Gastrocnemius medialis (tissue), 4 donors: ENCODE data around the gene LRSAM1. TPM values are rescaled to one million over a fixed set of nuclear protein-coding genes. Genes with fewer than 3 reads are reported as not detected.

ENCODE experiments used
- ATAC-seq, 2 donors: fragments of 150-250 bp; one replicate each; pipeline ENCODE4 v1.9.1; 2016
- DNase-seq, 2 donors: peaks; one replicate each; pipeline ENCODE4 v3.0.0-alpha.2; 2019
- H3K27ac ChIP-seq, 4 donors: fragments of 200-600 bp; sonication (generic); 1 replicate in 1 of 4; 2 replicates in 3 of 4; pipeline ENCODE4 v1.5.1; 2016 to 2018; ENCODE audit warnings: mild to moderate bottlenecking in 2 of 4, moderate library complexity in 1 of 4
- H3K27me3 ChIP-seq, 3 donors: fragments of 200-600 bp; sonication (generic) in 2 of 3; 1 replicate in 1 of 3; 2 replicates in 2 of 3; pipeline versions ENCODE4 v1.5.1 to v1.6.0; 2016 to 2019; ENCODE audit warnings: mild to moderate bottlenecking in 1 of 3, moderate library complexity in 1 of 3
- H3K36me3 ChIP-seq, 2 donors: fragments of 200-600 bp; sonication (generic) in 1 of 2; one replicate each; pipeline ENCODE4 v1.5.1; 2017 to 2018
- H3K4me1 ChIP-seq, 2 donors: fragments of 200-600 bp; sonication (generic) in 1 of 2; one replicate each; pipeline ENCODE4 v1.5.1; 2016 to 2017; ENCODE audit warnings: mild to moderate bottlenecking in 2 of 2
- H3K4me3 ChIP-seq, 4 donors: fragments of 200-600 bp; sonication (generic) in 3 of 4; 1 replicate in 1 of 4; 2 replicates in 3 of 4; pipeline ENCODE4 v1.5.1; 2016 to 2019; ENCODE audit warnings: mild to moderate bottlenecking in 2 of 4
- H3K9me3 ChIP-seq, 3 donors: fragments of 200-600 bp; sonication (generic) in 2 of 3; 1 replicate in 1 of 3; 2 replicates in 2 of 3; pipeline ENCODE4 v1.5.1; 2016 to 2019
- CTCF ChIP-seq, 5 experiments: fragments of 450-650 bp in 3 of 5; fragments of 200-600 bp in 2 of 5; sonication (generic) in 2 of 5; IDR thresholded peaks in 4 of 5; conservative IDR thresholded peaks in 1 of 5; 1 replicate in 4 of 5; 2 replicates in 1 of 5; pipeline ENCODE4 v1.5.1; 2016 to 2019; ENCODE audit warnings: antibody characterized with exemption in 5 of 5, mild to moderate bottlenecking in 3 of 5, moderate library complexity in 3 of 5
- POLR2A ChIP-seq, 2 donors: fragments of 450-650 bp; IDR thresholded peaks; one replicate each; pipeline ENCODE4 v1.6.1; 2017; ENCODE audit warnings: antibody characterized with exemption in 2 of 2, mild to moderate bottlenecking in 2 of 2, moderate library complexity in 2 of 2
- in situ Hi-C, 4 donors: fragments of 200-750 bp; cut with MboI; loops; one replicate each; pipeline versions ENCODE4 v1.15.0 to v1.8.0; 2017; ENCODE audit warnings: low sequenced_read_pairs in 4 of 4
- intact Hi-C: fragments of 100-400 bp; cut with DNase I; formaldehyde crosslinking; loops from one replicate; pipeline ENCODE4 v1.15.1; 2023; ENCODE audit warnings: low total_unique reads
- total RNA-seq, 4 donors: library from RNA; depleted of rRNA; stranded (reverse); fragments of >200 nt; gene quantifications; one replicate each; pipeline versions ENCODE4 v1.1.0 to v1.2.3, GENCODE V29; 2016

LRSAM1 gene
- total RNA-seq, 4 donors from 2014 or later = 10.2 to 17.3 (median 16.1) TPM

GRCh38 chr9:127419348-127419747 lies 32.0 kb upstream of the LRSAM1 start:
- TF ChIP-seq POLR2A (IDR thresholded peaks at IDR 0.05) (no peak), CTCF (IDR thresholded peaks at IDR 0.05 in 4 of 5, conservative IDR thresholded peaks at IDR 0.05 in 1 of 5) (no peak)
- ATAC-seq (no peak), DNase-seq (no peak)
- H3K4me3 ChIP-seq = no peak overlapping the region
- H3K36me3 ChIP-seq = no peaks in the 10 kb centered on the region
- H3K27ac ChIP-seq = no peak overlapping the region
- no peaks in the 10 kb centered on the region for H3K27me3 ChIP-seq
- H3K9me3 ChIP-seq = no peaks in the 10 kb centered on the region
- peaks cover 13 to 16% of the 10 kb centered on the region in 2 donors for H3K4me1 ChIP-seq
- in situ Hi-C loops = loop anchor here in 1 of 4 donors (25.0 kb wide), 1 partner anchor 482 kb away; no protein-coding TSS in a partner anchor
- intact Hi-C loops = no loop called here

GRCh38 chr9:127421057-127421456 lies 30.3 kb upstream of the LRSAM1 start:
- in situ Hi-C loops = loop anchor here in 1 of 4 donors (25.0 kb wide), 1 partner anchor 484 kb away; no protein-coding TSS in a partner anchor

GRCh38 chr9:127422133-127422782 lies 29.1 kb upstream of the LRSAM1 start:
- peaks cover 34 to 36% of the 10 kb centered on the region in 2 donors for H3K4me1 ChIP-seq
- no peaks in the 10 kb centered on the region for H3K27me3 ChIP-seq
- peak overlapping the region in 3 of 4 donors; percentile 91 to 97 (median 96) for H3K27ac ChIP-seq
- ATAC-seq = no peak
- H3K4me3 ChIP-seq = peak overlapping the region in 2 of 4 donors; percentile 84 to 92
- DNase-seq = no peak
- no peaks in the 10 kb centered on the region for H3K9me3 ChIP-seq
- intact Hi-C loops = no loop called here
- H3K36me3 ChIP-seq = no peaks in the 10 kb centered on the region
- in situ Hi-C loops = loop anchor here in 1 of 4 donors (25.0 kb wide), 1 partner anchor 485 kb away; no protein-coding TSS in a partner anchor
- TF ChIP-seq CTCF (IDR thresholded peaks at IDR 0.05 in 4 of 5, conservative IDR thresholded peaks at IDR 0.05 in 1 of 5) = no peak

More at GRCh38 chr9:127421057-127421456, 30.3 kb upstream of the LRSAM1 start:
- H3K27ac ChIP-seq = no peak overlapping the region
- ATAC-seq (no peak), DNase-seq (no peak)
- intact Hi-C loops = no loop called here
- no peaks in the 10 kb centered on the region for H3K27me3 ChIP-seq
- TF ChIP-seq POLR2A (IDR thresholded peaks at IDR 0.05) (no peak), CTCF (IDR thresholded peaks at IDR 0.05 in 4 of 5, conservative IDR thresholded peaks at IDR 0.05 in 1 of 5) (no peak)
- H3K4me1 ChIP-seq = peaks cover 24 to 26% of the 10 kb centered on the region in 2 donors
- no peaks in the 10 kb centered on the region for H3K9me3 ChIP-seq
- H3K4me3 ChIP-seq = no peak overlapping the region
- no peaks in the 10 kb centered on the region for H3K36me3 ChIP-seq

- H3K27me3 ChIP-seq = no peaks in the 10 kb centered on the region
- H3K4me3 ChIP-seq = peak overlapping the region; percentile 84 to 98 (median 92)
- H3K4me1 ChIP-seq = peaks cover 34 to 36% of the 10 kb centered on the region in 2 donors
- peak overlapping the region; percentile 91 to 97 (median 95) for H3K27ac ChIP-seq
- DNase-seq (no peak), ATAC-seq (no peak)
- no peaks in the 10 kb centered on the region for H3K9me3 ChIP-seq
- TF ChIP-seq CTCF (IDR thresholded peaks at IDR 0.05 in 4 of 5, conservative IDR thresholded peaks at IDR 0.05 in 1 of 5) (no peak), POLR2A (IDR thresholded peaks at IDR 0.05) (no peak)
- H3K36me3 ChIP-seq = no peaks in the 10 kb centered on the region
- in situ Hi-C loops = loop anchor here in 1 of 4 donors (25.0 kb wide), 1 partner anchor 485 kb away; no protein-coding TSS in a partner anchor
- intact Hi-C loops = no loop called here
Observed at GRCh38 chr9:127422787-127423186, 28.5 kb upstream of the LRSAM1 start.
